ENCODE measurements around the gene ELOVL5. TPM values are rescaled to one million over a fixed set of nuclear protein-coding genes. Genes with fewer than 3 reads are reported as not detected.

ELOVL5 gene
- total RNA-seq, 1 experiment from 2014 or later = 218 TPM

- BruUV-seq (replicated peaks) = no TSS peak
- Histone ChIP-seq H3K27me3 (ENCODE audit: control insufficient read depth, insufficient read depth, low read length) (no peaks in the 10 kb centered on the region), H3K9me3 (ENCODE audit: control insufficient read depth, insufficient read depth, low read depth, low read length) (no peaks in the 10 kb centered on the region), H3K4me3 (ENCODE audit: low read depth in 2 of 2, low read length in 2 of 2) (no peak overlapping the region), H3K36me3 (ENCODE audit: control insufficient read depth, insufficient read depth, low read length) (no peaks in the 10 kb centered on the region), H3K4me1 (ENCODE audit: control insufficient read depth, insufficient read depth, low read length) (peaks cover 44% of the 10 kb centered on the region), H3K27ac (ENCODE audit: low read length) (peak overlapping the region; percentile 100)
- no peak for TF ChIP-seq POLR2AphosphoS5 (IDR thresholded peaks at IDR 0.05; ENCODE audit: low read depth, low read length)
- in situ Hi-C loops (cut with HindIII; ENCODE audit: low pct_unique_long_range_greater_than_20kb, low sequenced_read_pairs) (no loop called here), intact Hi-C loops (cut with micrococcal nuclease; ENCODE audit: unreplicated experiment) (no loop called here)
- DNase-seq (ENCODE audit: low read depth, low spot score) (no peak), ATAC-seq (no peak)
- POLR2A ChIA-PET = no interaction called here
- CTCF ChIA-PET = no interaction called here
These were observed 9.0 kb upstream of the ELOVL5 start for GRCh38 chr6:53357576-53358360.

GRCh38 chr6:53353624-53354023 lies 4.9 kb upstream of the ELOVL5 start:
- Histone ChIP-seq H3K4me1 (ENCODE audit: control insufficient read depth, insufficient read depth, low read length) (peaks cover 25% of the 10 kb centered on the region), H3K27ac (ENCODE audit: low read length) (no peak overlapping the region), H3K9me3 (ENCODE audit: control insufficient read depth, insufficient read depth, low read depth, low read length) (no peaks in the 10 kb centered on the region), H3K36me3 (ENCODE audit: control insufficient read depth, insufficient read depth, low read length) (no peaks in the 10 kb centered on the region), H3K27me3 (ENCODE audit: control insufficient read depth, insufficient read depth, low read length) (no peaks in the 10 kb centered on the region), H3K4me3 (ENCODE audit: low read depth in 2 of 2, low read length in 2 of 2) (no peak overlapping the region)
- ChIA-PET POLR2A (interaction anchor here (0.6 kb wide), 1 partner anchor 23 kb away, joined by 3 read pairs; no protein-coding TSS in a partner anchor), CTCF (no interaction called here)
- DNase-seq (ENCODE audit: low read depth, low spot score) (no peak), ATAC-seq (no peak)
- TF ChIP-seq CTCF (IDR thresholded peaks at IDR 0.05) (no peak), POLR2AphosphoS5 (IDR thresholded peaks at IDR 0.05; ENCODE audit: low read depth, low read length) (no peak), TCF7L2 (IDR thresholded peaks at IDR 0.05; ENCODE audit: low read depth, low read length) (no peak), REST (IDR thresholded peaks at IDR 0.05; ENCODE audit: insufficient read depth in 1 of 2, low read depth in 2 of 2, low read length in 1 of 2) (no peak)
- in situ Hi-C loops (cut with HindIII; ENCODE audit: low pct_unique_long_range_greater_than_20kb, low sequenced_read_pairs) (no loop called here), intact Hi-C loops (cut with micrococcal nuclease; ENCODE audit: unreplicated experiment) (no loop called here)
- BruUV-seq (replicated peaks) = no TSS peak

GRCh38 chr6:53352360-53352759 lies 3.6 kb upstream of the ELOVL5 start:
- in situ Hi-C loops (cut with HindIII; ENCODE audit: low pct_unique_long_range_greater_than_20kb, low sequenced_read_pairs) = no loop called here

More at GRCh38 chr6:53352360-53352759, 3.6 kb upstream of the ELOVL5 start:
- Histone ChIP-seq H3K27me3 (ENCODE audit: control insufficient read depth, insufficient read depth, low read length) (no peaks in the 10 kb centered on the region), H3K4me1 (ENCODE audit: control insufficient read depth, insufficient read depth, low read length) (peaks cover 12% of the 10 kb centered on the region), H3K27ac (ENCODE audit: low read length) (peak overlapping the region; percentile 58; the same call in 1 of the 2 replicates), H3K4me3 (ENCODE audit: low read depth in 2 of 2, low read length in 2 of 2) (no peak overlapping the region), H3K9me3 (ENCODE audit: control insufficient read depth, insufficient read depth, low read depth, low read length) (no peaks in the 10 kb centered on the region), H3K36me3 (ENCODE audit: control insufficient read depth, insufficient read depth, low read length) (no peaks in the 10 kb centered on the region)
- ATAC-seq (no peak), DNase-seq (ENCODE audit: low read depth, low spot score) (no peak)
- POLR2A ChIA-PET = no interaction called here
- TF ChIP-seq REST (IDR thresholded peaks at IDR 0.05; ENCODE audit: insufficient read depth in 1 of 2, low read depth in 2 of 2, low read length in 1 of 2) (no peak), TCF7L2 (IDR thresholded peaks at IDR 0.05; ENCODE audit: low read depth, low read length) (no peak), POLR2AphosphoS5 (IDR thresholded peaks at IDR 0.05; ENCODE audit: low read depth, low read length) (no peak), CTCF (IDR thresholded peaks at IDR 0.05) (no peak), SIN3A (IDR thresholded peaks at IDR 0.05; ENCODE audit: borderline replicate concordance, insufficient read depth, low read depth, low read length) (no peak)
- CTCF ChIA-PET = no interaction called here
- intact Hi-C loops (cut with micrococcal nuclease; ENCODE audit: unreplicated experiment) = no loop called here
- no TSS peak for BruUV-seq (replicated peaks)
